ENCODE results near the gene KAZN.

- TF ChIP-seq CTCF (IDR thresholded peaks at IDR 0.05; ENCODE audit: poor library complexity) (no peak), EZH2 (IDR thresholded peaks at IDR 0.05; ENCODE audit: borderline replicate concordance) (no peak)
Measured at GRCh38 chr1:14952626-14953314, 354.3 kb downstream of the KAZN start.
